ENCODE data around the gene GOLGA8J.
"Not testable (repeated sequence)": the region's sequence is repeated elsewhere in the genome, so short reads cannot be mapped to it uniquely, and the experiment has no call there.

GOLGA8J gene

DNA sequence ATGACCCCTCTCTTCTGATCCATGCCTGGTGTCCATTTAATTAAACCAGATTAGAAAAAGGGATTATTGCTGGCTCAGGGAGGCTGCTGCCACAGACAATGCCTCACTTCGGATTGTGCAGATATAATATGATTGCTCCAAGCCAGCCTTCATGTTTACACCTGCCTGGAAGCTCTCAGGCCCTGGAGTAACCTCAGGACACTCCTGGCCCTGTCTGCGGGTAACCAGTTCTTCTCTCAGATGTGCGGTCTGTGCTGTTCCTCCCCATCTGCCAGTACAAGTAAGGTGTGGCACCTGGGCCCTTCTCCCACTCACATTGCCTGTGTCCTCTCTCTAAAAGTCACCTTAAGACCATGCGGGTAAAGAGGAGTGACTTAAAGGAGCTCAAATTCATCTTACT lies 8.8 kb upstream of the GOLGA8J start:
- no peaks in the 10 kb centered on the region for H3K9me3 ChIP-seq (ENCODE audit: control insufficient read depth in 2 of 2, low read length in 2 of 2)
- no peaks in the 10 kb centered on the region for H3K4me1 ChIP-seq (ENCODE audit: control insufficient read depth, insufficient read depth, low read length)
- no peak overlapping the region for H3K27ac ChIP-seq (ENCODE audit: low read length)
- no peaks in the 10 kb centered on the region for H3K27me3 ChIP-seq (ENCODE audit: control insufficient read depth in 1 of 2, insufficient read depth in 2 of 2, low read length in 2 of 2)
- H3K9ac ChIP-seq (ENCODE audit: low read length in 2 of 2): no peak overlapping the region
- H3K36me3 ChIP-seq (ENCODE audit: control insufficient read depth in 2 of 2, insufficient read depth in 2 of 2, low read length in 2 of 2): no peaks in the 10 kb centered on the region
- no peak overlapping the region for H3K4me3 ChIP-seq (ENCODE audit: low read length in 2 of 2)

DNA sequence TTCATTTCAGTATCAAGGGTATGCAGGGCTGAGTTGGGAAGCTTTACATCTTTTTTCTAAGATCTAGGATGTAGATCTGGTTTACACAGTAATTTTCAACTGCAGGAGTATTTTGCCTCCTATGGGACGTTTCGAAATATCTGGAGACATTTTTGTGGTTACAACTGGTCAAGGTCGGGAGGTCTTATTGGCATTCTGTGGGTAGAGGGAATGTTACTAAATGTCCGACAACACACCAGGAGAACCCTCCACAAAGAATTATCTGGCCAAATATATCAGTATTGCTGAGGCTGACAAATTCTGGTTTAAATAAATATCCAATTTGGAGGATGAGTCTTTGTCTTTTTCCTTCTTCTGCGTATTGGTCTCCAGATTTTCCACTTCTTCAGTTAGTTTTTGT lies 1.9 kb upstream of the GOLGA8J start:
- not testable (repeated sequence) for H3K9ac ChIP-seq (ENCODE audit: low read length in 2 of 2); H3K9me3 ChIP-seq (ENCODE audit: control insufficient read depth in 2 of 2, low read length in 2 of 2); H3K27me3 ChIP-seq (ENCODE audit: control insufficient read depth in 1 of 2, insufficient read depth in 2 of 2, low read length in 2 of 2); H3K36me3 ChIP-seq (ENCODE audit: control insufficient read depth in 2 of 2, insufficient read depth in 2 of 2, low read length in 2 of 2); H3K4me3 ChIP-seq (ENCODE audit: low read length in 2 of 2); H3K4me1 ChIP-seq (ENCODE audit: control insufficient read depth, insufficient read depth, low read length); H3K27ac ChIP-seq (ENCODE audit: low read length)

DNA sequence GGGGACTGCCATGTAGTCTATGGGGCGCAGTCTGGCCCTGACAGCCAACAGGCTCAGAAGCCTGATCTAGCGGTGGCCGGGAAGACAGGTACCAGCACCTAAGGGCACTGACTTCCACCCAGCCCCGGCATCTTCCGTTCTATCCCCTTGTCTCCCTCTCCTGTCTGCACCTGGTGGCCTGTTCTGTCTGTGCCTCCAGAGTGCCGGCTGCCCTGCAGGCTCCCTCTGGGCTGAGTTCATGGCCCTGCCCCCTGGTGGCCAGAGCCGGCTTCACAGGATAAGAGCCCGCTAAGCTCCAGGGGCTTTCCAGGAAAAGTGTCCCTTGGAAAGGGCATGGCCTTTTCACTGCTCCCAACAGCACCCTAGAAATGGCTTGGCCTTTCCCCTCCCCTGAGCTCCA lies 15.1 kb downstream of the GOLGA8J start:
- H3K9ac ChIP-seq (ENCODE audit: low read length in 2 of 2); H3K36me3 ChIP-seq (ENCODE audit: control insufficient read depth in 2 of 2, insufficient read depth in 2 of 2, low read length in 2 of 2): not testable (repeated sequence)

DNA sequence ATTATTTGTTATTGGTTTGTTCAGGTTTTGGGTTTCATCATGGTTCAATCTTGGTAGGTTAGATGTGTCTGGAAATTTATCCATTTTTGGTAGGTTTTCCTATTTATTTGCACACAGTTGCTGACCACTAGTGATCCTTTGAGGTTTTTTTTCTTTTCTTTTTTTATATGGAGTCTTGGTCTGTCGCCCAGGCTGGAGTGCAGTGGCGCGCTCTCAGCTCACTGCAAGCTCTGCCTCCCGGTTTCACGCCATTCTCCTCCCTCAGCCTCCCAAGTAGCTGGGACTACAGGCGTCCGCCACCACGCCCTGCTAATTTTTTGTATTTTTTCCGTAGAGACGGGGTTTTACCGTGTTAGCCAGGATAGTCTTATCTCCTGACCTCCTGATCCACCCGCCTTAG lies 20.1 kb downstream of the GOLGA8J start:
- not testable (repeated sequence) for H3K27ac ChIP-seq (ENCODE audit: low read length); H3K4me3 ChIP-seq (ENCODE audit: low read length in 2 of 2); H3K27me3 ChIP-seq (ENCODE audit: control insufficient read depth in 1 of 2, insufficient read depth in 2 of 2, low read length in 2 of 2); H3K9me3 ChIP-seq (ENCODE audit: control insufficient read depth in 2 of 2, low read length in 2 of 2); H3K9ac ChIP-seq (ENCODE audit: low read length in 2 of 2); H3K4me1 ChIP-seq (ENCODE audit: control insufficient read depth, insufficient read depth, low read length); H3K36me3 ChIP-seq (ENCODE audit: control insufficient read depth in 2 of 2, insufficient read depth in 2 of 2, low read length in 2 of 2)

More for the DNA sequence above, 15.1 kb downstream of the GOLGA8J start:
- not testable (repeated sequence) for H3K9me3 ChIP-seq (ENCODE audit: control insufficient read depth in 2 of 2, low read length in 2 of 2); H3K4me1 ChIP-seq (ENCODE audit: control insufficient read depth, insufficient read depth, low read length); H3K27me3 ChIP-seq (ENCODE audit: control insufficient read depth in 1 of 2, insufficient read depth in 2 of 2, low read length in 2 of 2); H3K27ac ChIP-seq (ENCODE audit: low read length); H3K4me3 ChIP-seq (ENCODE audit: low read length in 2 of 2)

DNA sequence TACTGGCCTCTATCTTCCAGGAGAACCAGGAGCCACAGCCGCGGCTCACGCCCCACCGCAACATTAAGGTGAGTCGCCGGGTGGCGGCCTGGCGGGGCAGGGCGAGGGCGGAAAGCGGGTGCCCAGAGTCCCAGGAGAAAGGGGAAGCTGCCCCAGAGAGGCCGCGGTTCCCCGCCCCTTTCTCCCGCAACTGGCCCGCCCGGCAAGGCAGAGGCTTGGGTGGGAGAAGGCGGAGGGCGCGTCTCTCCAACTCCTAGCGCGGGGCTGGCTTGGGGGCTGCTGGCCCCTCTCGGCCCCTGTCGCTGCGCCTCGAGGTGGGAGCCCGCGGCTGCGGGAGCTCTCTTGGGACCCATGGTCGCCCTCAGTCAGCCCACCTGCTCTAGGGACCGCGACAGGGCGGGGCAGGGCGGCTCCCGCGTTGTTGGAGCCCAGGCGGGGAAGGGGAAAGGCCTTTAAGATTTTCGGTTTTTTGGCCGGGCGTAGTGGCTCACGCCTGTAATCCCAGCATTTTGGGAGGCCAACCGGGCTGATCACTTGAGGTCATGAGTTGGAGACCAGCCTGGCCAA lies 21.3 kb downstream of the GOLGA8J start:
- H3K9me3 ChIP-seq (ENCODE audit: control insufficient read depth in 2 of 2, low read length in 2 of 2); H3K36me3 ChIP-seq (ENCODE audit: control insufficient read depth in 2 of 2, insufficient read depth in 2 of 2, low read length in 2 of 2); H3K27ac ChIP-seq (ENCODE audit: low read length); H3K4me1 ChIP-seq (ENCODE audit: control insufficient read depth, insufficient read depth, low read length); H3K9ac ChIP-seq (ENCODE audit: low read length in 2 of 2); H3K27me3 ChIP-seq (ENCODE audit: control insufficient read depth in 1 of 2, insufficient read depth in 2 of 2, low read length in 2 of 2): not testable (repeated sequence)
- H3K4me3 ChIP-seq (ENCODE audit: low read length in 2 of 2): peak overlapping the region in 1 of 2 donors; percentile 40

DNA sequence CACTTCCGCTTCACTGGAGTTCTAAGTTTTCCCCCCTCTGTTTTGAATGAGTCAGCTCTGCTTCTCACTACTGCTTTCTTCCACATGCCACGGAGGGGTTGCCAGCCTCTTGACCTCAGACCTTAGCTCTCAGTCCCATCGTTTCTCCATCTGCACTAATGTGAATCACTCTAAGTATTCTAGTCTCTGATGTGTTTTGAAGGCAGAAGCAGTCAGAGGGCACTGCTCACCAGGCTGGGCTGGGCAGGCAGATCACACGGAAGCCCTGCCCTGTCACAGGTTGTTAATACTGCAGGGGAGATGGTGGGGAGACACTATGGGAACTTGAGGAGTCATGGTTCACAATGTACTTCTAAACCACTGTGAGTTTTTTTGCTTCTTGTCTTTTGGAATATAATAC lies 27.8 kb downstream of the GOLGA8J start:
- not testable (repeated sequence) for H3K36me3 ChIP-seq (ENCODE audit: control insufficient read depth in 2 of 2, insufficient read depth in 2 of 2, low read length in 2 of 2); H3K4me1 ChIP-seq (ENCODE audit: control insufficient read depth, insufficient read depth, low read length); H3K4me3 ChIP-seq (ENCODE audit: low read length in 2 of 2); H3K27ac ChIP-seq (ENCODE audit: low read length); H3K9me3 ChIP-seq (ENCODE audit: control insufficient read depth in 2 of 2, low read length in 2 of 2); H3K9ac ChIP-seq (ENCODE audit: low read length in 2 of 2); H3K27me3 ChIP-seq (ENCODE audit: control insufficient read depth in 1 of 2, insufficient read depth in 2 of 2, low read length in 2 of 2)

DNA sequence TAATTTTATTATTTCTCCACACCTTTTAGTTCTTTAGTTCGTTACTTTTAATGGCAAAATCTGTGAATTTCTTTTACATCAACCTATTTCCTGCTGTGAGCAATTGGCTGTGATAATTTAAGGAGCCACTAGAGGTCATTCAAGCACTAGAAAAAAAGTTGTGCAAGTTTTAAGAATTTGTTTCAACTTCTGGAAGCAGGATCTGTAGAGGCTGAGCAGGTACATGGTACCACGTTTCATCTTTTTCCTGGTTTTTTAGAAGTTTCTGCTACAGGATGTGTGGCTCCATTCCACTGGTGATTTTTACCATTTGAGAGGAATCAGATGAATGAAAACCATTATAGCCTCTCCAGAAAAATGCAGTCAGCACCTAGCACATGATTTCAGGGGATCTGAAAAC lies 47.3 kb downstream of the GOLGA8J start:
- H3K9me3 ChIP-seq (ENCODE audit: control insufficient read depth in 2 of 2, low read length in 2 of 2); H3K27me3 ChIP-seq (ENCODE audit: control insufficient read depth in 1 of 2, insufficient read depth in 2 of 2, low read length in 2 of 2); H3K9ac ChIP-seq (ENCODE audit: low read length in 2 of 2); H3K36me3 ChIP-seq (ENCODE audit: control insufficient read depth in 2 of 2, insufficient read depth in 2 of 2, low read length in 2 of 2); H3K27ac ChIP-seq (ENCODE audit: low read length); H3K4me3 ChIP-seq (ENCODE audit: low read length in 2 of 2); H3K4me1 ChIP-seq (ENCODE audit: control insufficient read depth, insufficient read depth, low read length): not testable (repeated sequence)

DNA sequence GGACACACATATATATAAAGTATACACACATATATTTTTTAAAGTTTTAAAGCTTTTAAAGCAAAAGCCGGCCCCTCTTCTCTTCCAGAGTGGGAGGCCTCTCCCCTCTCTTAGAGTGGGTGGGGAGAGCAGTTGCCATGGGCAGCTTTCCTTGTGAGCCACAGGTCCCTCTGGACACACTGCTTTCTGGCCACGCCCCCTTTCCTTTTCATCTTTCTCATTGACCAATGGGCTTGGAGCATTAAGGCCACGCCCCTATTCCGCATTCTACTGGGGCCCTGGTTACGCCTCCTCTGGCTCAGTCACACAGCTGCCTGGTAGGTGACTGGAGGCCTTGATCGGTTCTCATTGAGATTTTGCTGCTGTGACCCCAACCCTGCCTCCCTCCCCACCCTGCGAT lies 52.0 kb downstream of the GOLGA8J start, which contains the start of gene GOLGA8T:
Gene GOLGA8T (plus strand): TSS at position 301 of the 400 bp plus-strand sequence. CDS start 98 bp downstream, at position 399.
- H3K9ac ChIP-seq (ENCODE audit: low read length in 2 of 2); H3K27ac ChIP-seq (ENCODE audit: low read length); H3K4me3 ChIP-seq (ENCODE audit: low read length in 2 of 2); H3K36me3 ChIP-seq (ENCODE audit: control insufficient read depth in 2 of 2, insufficient read depth in 2 of 2, low read length in 2 of 2); H3K4me1 ChIP-seq (ENCODE audit: control insufficient read depth, insufficient read depth, low read length); H3K27me3 ChIP-seq (ENCODE audit: control insufficient read depth in 1 of 2, insufficient read depth in 2 of 2, low read length in 2 of 2); H3K9me3 ChIP-seq (ENCODE audit: control insufficient read depth in 2 of 2, low read length in 2 of 2): not testable (repeated sequence)
